Measurements from ENCODE around the gene PRX.
"Not testable (repeated sequence)": the region's sequence is repeated elsewhere in the genome, so short reads cannot be mapped to it uniquely, and the experiment has no call there.

Gene PRX

GRCh38 chr19:40389404-40390083 lies 23.6 kb downstream of the PRX start:
- DNase-seq = no peak

- no peak for DNase-seq
These were observed 24.7 kb downstream of the PRX start for GRCh38 chr19:40388481-40388880.

- peak; percentile 38 for DNase-seq
These were observed 26.0 kb downstream of the PRX start for GRCh38 chr19:40387155-40387554.

- DNase-seq = no peak
These were observed 29.4 kb downstream of the PRX start for GRCh38 chr19:40383668-40384248.

- DNase-seq = peak; percentile 70
These were observed 31.9 kb downstream of the PRX start for GRCh38 chr19:40381321-40381720.

GRCh38 chr19:40380199-40381037 lies 32.8 kb downstream of the PRX start:
- no peak for DNase-seq

- no peak for DNase-seq
These were observed 33.6 kb downstream of the PRX start for GRCh38 chr19:40379446-40380198.

- no peak for DNase-seq
These were observed 34.7 kb downstream of the PRX start for GRCh38 chr19:40378509-40378908.

GRCh38 chr19:40377876-40378385 lies 35.2 kb downstream of the PRX start:
- DNase-seq = peak; percentile 48

- no peak for DNase-seq
These were observed 36.8 kb downstream of the PRX start for GRCh38 chr19:40376286-40376862.

- peak; percentile 31 for DNase-seq
These were observed 39.1 kb downstream of the PRX start for GRCh38 chr19:40374084-40374483.

GRCh38 chr19:40371802-40372122 lies 41.4 kb downstream of the PRX start:
- DNase-seq = no peak

- DNase-seq = peak; percentile 32
These were observed 42.0 kb downstream of the PRX start for GRCh38 chr19:40370997-40371801.

- DNase-seq = not testable (repeated sequence)
These were observed 42.9 kb downstream of the PRX start for GRCh38 chr19:40370253-40370652.

GRCh38 chr19:40369797-40370196 lies 43.4 kb downstream of the PRX start:
- peak; percentile 41 for DNase-seq

GRCh38 chr19:40367577-40368434 lies 45.4 kb downstream of the PRX start:
- no peak for DNase-seq

- peak; percentile 97 for DNase-seq
These were observed 46.2 kb downstream of the PRX start for GRCh38 chr19:40366697-40367561.

- peak; percentile 95 for DNase-seq
These were observed 47.4 kb downstream of the PRX start for GRCh38 chr19:40365613-40366401.

- no peak for DNase-seq
These were observed 48.2 kb downstream of the PRX start for GRCh38 chr19:40365010-40365409.
